NT2/D1 (cell line): ENCODE data around the gene ATP9A.
"Not testable (repeated sequence)": the region's sequence is repeated elsewhere in the genome, so short reads cannot be mapped to it uniquely, and the experiment has no call there.

Experiments
- DNase-seq: peaks from one replicate; pipeline ENCODE4 v3.0.0-alpha.2; 2011; ENCODE audit warnings: low read depth, low spot score
- H3K27me3 ChIP-seq: 2 replicates; pipeline ENCODE4 v1.6.0; 2011; ENCODE audit warnings: mild to moderate bottlenecking; ENCODE audit not compliant: insufficient read length, insufficient read depth
- H3K36me3 ChIP-seq: 2 replicates; pipeline ENCODE4 v1.6.1; 2011; ENCODE audit warnings: mild to moderate bottlenecking, low read length, mixed read lengths; ENCODE audit not compliant: insufficient read depth, insufficient read length
- H3K4me1 ChIP-seq: 2 replicates; pipeline ENCODE4 v1.5.1; 2011; ENCODE audit not compliant: insufficient read depth, insufficient read length
- H3K4me3 ChIP-seq: 2 replicates; pipeline ENCODE4 v1.5.1; 2011; ENCODE audit warnings: low read depth; ENCODE audit not compliant: insufficient read length
- H3K9ac ChIP-seq: 2 replicates; pipeline ENCODE4 v1.6.0; 2011; ENCODE audit warnings: low read depth; ENCODE audit not compliant: insufficient read length
- H3K9me3 ChIP-seq: 2 replicates; pipeline ENCODE4 v1.5.1; 2011; ENCODE audit warnings: mild to moderate bottlenecking, low read length; ENCODE audit not compliant: insufficient read depth
- SUZ12 ChIP-seq: IDR thresholded peaks from 2 replicates; pipeline ENCODE4 v1.6.1; 2011; ENCODE audit not compliant: insufficient read length, insufficient read depth; ENCODE audit errors: extremely low read depth
- YY1 ChIP-seq: IDR thresholded peaks from 2 replicates; pipeline ENCODE4 v1.6.1; 2011; ENCODE audit not compliant: insufficient read length, insufficient read depth
- ZNF274 ChIP-seq: IDR thresholded peaks from 2 replicates; pipeline ENCODE4 v1.6.1; 2011; ENCODE audit warnings: mild to moderate bottlenecking, low read depth, low read length

The ATP9A gene

DNA sequence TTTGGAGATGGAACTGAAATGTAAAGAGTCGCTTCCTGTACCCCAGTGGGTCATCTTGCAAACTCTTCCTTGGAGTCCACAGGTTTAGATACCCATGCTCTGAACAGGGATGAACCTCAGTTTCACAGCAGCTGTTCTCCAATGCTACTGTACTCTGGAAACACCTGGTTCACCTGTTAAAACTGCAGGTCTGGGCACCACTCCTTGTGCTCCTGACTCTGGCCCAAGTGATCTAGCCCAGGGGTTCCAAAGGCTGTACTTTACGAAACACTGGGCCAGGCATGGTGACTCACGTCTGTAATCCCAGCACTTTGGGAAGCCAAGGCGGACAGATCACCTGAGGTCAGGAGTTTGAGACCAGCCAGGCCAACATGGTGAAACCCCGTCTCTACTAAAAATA, 102.1 kb downstream of the ATP9A start:
- no peaks in the 10 kb centered on the region for H3K27me3 ChIP-seq
- no peaks in the 10 kb centered on the region for H3K36me3 ChIP-seq
- H3K4me1 ChIP-seq = peaks cover 4% of the 10 kb centered on the region
- H3K4me3 ChIP-seq = no peak overlapping the region
- no peak overlapping the region for H3K9ac ChIP-seq
- TF ChIP-seq ZNF274 = no peak
- TF ChIP-seq SUZ12 = no peak
- no peak for DNase-seq
- H3K9me3 ChIP-seq = no peaks in the 10 kb centered on the region

DNA sequence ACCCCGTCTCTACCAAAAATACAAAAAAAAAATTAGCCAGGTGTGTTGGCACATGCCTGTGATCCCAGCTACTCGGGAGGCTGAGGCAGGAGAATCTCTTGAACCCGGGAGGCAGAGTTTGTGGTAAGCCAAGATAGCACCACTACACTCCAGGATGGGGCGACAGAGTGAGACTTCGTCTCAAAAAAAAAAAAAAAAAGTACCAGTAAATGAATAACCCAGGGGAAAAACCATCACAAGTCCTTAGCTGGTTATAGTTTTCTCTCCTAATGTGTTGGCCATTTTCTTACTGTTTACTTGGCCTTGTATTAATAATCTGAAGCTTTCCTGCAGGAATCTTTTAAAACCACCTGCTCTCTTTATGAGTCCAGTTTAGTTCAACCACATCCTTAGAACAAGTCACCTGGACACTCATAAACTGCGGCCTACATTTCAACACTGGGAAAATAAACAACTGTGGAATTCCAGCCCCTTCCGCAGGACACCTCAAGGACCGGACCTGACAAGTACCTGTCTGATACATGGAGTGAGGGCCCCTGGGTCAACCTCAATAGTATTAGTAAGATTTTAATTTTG, 102.6 kb downstream of the ATP9A start:
- Histone ChIP-seq H3K4me1 (peaks cover 8% of the 10 kb centered on the region), H3K4me3 (no peak overlapping the region), H3K27me3 (no peaks in the 10 kb centered on the region), H3K9ac (no peak overlapping the region), H3K9me3 (no peaks in the 10 kb centered on the region), H3K36me3 (no peaks in the 10 kb centered on the region)
- TF ChIP-seq YY1 (no peak), SUZ12 (no peak)
- no peak for DNase-seq

DNA sequence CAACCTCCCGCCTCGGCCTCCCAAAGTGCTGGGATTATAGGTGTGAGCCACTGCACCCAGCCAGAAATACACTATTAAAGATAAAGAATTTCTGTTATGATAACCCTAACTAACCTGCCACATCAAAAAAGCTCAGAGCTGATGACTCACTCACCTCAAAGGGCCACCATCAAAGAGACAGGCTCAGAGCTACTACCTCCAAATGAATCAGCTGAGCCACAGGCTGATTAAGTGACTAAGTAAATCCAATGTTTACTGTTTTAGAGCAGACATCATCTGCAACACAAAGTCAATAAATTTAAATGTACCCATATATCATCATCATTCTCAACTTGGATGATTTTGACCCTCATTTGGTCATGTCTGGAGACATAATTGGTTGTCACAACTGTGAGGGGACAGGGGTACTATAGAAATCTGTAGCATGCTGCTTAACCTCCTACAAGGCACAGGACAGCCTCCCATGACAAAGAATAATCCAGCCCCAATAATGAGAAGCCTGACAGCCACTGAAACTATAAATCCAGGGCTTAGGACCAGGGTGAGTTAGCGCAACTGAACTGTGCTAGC, 106.5 kb downstream of the ATP9A start:
- no peaks in the 10 kb centered on the region for H3K9me3 ChIP-seq
- no peak overlapping the region for H3K4me3 ChIP-seq
- H3K4me1 ChIP-seq = peaks cover 8% of the 10 kb centered on the region
- no peak for DNase-seq
- TF ChIP-seq ZNF274 (no peak), YY1 (no peak), SUZ12 (no peak)
- H3K36me3 ChIP-seq = no peaks in the 10 kb centered on the region
- H3K9ac ChIP-seq = no peak overlapping the region
- H3K27me3 ChIP-seq = no peaks in the 10 kb centered on the region

DNA sequence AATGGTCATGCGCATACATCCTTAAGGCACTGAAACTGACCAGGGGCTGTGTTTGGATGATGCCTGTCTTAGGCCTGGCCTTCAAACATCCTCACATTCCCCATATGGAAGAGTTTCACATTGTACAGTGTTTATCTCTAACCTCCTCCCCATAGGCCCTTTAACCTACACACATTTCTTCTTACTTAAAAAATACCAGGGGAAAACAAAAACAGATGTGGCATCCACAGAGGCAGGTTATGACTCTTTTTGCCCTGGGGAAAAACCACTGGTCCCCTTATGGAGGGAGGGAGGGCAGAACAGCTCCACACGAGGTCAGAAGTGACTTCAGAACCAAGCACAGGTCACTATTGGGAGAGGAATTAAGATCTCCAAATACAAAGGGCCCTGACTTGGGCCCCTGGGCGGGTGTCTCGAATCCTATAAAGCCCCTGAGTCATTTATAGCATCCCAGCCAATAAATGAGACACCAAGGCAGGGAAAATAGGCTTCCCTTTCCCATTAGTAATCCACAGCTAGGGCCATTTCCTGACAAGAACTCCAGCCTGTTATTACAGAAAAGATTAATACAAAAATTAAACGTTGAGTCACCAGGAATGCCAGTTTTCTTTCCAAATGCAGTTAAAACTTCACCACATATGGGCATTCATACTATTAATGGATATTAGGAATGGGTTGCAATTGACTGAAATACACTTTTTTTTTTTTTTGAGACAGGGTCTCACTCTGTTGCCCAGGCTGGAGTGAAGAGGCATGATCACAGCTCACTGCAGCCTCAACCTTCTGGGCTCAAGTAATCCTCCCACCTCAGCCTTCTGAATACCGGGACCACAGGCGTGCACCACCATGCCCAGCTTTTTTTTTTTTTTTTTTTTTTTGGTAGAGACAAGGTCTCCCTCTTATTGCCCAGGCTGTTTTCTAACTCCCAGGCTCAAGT, 107.2 kb downstream of the ATP9A start:
- Histone ChIP-seq H3K4me1 (peaks cover 8% of the 10 kb centered on the region), H3K4me3 (no peak overlapping the region), H3K9ac (no peak overlapping the region), H3K27me3 (no peaks in the 10 kb centered on the region), H3K9me3 (no peaks in the 10 kb centered on the region), H3K36me3 (no peaks in the 10 kb centered on the region)
- no peak for DNase-seq
- TF ChIP-seq SUZ12 = no peak
- TF ChIP-seq YY1 = no peak
- TF ChIP-seq ZNF274 = no peak

DNA sequence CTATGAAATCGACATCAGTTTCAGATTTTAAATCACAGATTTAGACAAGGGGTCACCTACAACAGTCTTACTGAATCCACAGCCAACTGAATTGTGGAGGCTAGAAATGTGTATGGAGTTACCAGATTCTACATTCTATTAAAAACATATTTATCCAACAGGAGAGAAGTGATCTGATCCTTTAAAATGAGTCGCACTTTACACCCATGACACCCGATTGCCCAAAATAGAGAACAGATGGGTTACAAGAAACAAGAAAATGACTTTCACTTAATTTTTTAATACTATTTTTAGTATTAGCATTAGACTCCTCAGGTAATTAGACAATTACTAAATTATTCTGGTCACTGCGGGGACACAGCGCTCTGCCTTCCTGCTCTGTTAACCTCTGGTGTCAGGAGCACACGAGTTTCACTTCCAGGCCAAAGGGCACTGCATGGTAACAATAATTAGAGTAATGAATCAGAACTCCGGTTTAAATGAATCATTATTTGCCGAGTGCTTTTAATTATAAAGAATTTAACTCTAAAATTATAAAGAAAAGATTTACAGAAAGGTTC, 108.6 kb downstream of the ATP9A start:
- DNase-seq = no peak
- no peaks in the 10 kb centered on the region for H3K36me3 ChIP-seq
- no peak overlapping the region for H3K4me3 ChIP-seq
- no peak overlapping the region for H3K9ac ChIP-seq
- TF ChIP-seq YY1 (no peak), SUZ12 (no peak), ZNF274 (no peak)
- no peaks in the 10 kb centered on the region for H3K9me3 ChIP-seq
- peaks cover 8% of the 10 kb centered on the region for H3K4me1 ChIP-seq
- H3K27me3 ChIP-seq = no peaks in the 10 kb centered on the region

DNA sequence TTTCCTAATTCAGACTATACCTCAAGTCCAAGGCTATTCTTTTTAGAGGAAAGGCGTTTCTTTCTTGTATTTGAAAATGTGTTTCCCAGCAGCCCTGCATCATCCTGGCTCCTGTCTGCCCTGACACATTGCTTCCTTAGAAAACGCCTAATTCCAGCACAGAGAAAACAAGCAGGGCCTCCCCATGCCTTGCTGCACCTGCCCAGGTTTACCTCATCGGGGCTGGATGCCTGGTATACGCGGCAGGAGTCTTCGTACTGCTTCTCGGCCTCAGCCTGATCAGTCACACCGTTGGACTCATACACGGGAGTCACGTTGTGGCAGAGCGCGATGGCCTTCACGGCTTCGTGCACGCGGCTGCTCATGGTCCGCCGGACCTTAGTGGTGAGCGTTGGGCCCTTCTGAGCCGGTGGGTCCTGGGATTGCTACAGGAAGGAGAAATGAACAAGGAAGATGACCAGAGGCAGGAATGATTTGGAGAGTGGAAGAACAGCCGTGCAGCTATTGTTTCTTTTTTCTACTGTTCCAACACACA, 111.4 kb downstream of the ATP9A start:
- Histone ChIP-seq H3K9ac (no peak overlapping the region), H3K27me3 (no peaks in the 10 kb centered on the region), H3K9me3 (no peaks in the 10 kb centered on the region), H3K4me3 (no peak overlapping the region), H3K36me3 (no peaks in the 10 kb centered on the region), H3K4me1 (peaks cover 4% of the 10 kb centered on the region)
- DNase-seq = no peak
- no peak for TF ChIP-seq SUZ12
- no peak for TF ChIP-seq YY1
- no peak for TF ChIP-seq ZNF274

DNA sequence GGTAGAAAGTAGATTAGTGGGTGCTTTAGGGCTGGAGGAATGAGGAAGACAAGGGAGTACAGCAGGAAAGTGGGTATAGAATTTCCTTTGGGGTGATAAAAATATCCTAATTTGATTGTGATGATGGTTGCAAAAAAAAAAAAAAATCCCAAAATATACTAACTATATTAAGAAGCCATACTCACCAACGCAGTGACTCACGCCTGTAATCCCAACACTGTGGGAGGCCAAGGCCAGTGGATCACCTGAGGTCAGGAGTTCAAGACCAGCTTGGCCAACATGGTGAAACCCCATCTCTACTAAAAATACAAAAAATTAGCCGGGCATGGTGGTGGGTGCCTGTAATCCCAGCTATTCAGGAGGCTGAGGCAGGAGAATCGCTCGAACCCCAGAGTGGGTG, 112.1 kb downstream of the ATP9A start:
- not testable (repeated sequence) for H3K9ac ChIP-seq, H3K4me3 ChIP-seq, H3K9me3 ChIP-seq, H3K4me1 ChIP-seq, H3K27me3 ChIP-seq, DNase-seq, H3K36me3 ChIP-seq
